ENCODE measurements around the gene NAV2.

Gene NAV2

GRCh38 chr11:20032577-20033260, 320.1 kb downstream of the NAV2 start:
- DNase-seq: no peak

GRCh38 chr11:20033806-20034205, 321.2 kb downstream of the NAV2 start:
- no peak for DNase-seq

- DNase-seq: no peak
These were observed 322.3 kb downstream of the NAV2 start for GRCh38 chr11:20034941-20035340.

- DNase-seq: no peak
These were observed 322.7 kb downstream of the NAV2 start for GRCh38 chr11:20035375-20035700.

- DNase-seq: no peak
These were observed 323.3 kb downstream of the NAV2 start for GRCh38 chr11:20035701-20036601.

- DNase-seq: no peak
These were observed 324.1 kb downstream of the NAV2 start for GRCh38 chr11:20036626-20037335.

GRCh38 chr11:20037396-20038153, 324.9 kb downstream of the NAV2 start:
- DNase-seq: no peak

- DNase-seq: no peak
These were observed 325.8 kb downstream of the NAV2 start for GRCh38 chr11:20038412-20038811.

GRCh38 chr11:20038972-20039371, 326.3 kb downstream of the NAV2 start:
- no peak for DNase-seq

GRCh38 chr11:20041499-20041898, 328.9 kb downstream of the NAV2 start:
- DNase-seq: no peak

- no peak for DNase-seq
These were observed 329.5 kb downstream of the NAV2 start for GRCh38 chr11:20042045-20042639.

GRCh38 chr11:20042811-20043341, 330.2 kb downstream of the NAV2 start:
- no peak for DNase-seq

GRCh38 chr11:20043992-20044391, 331.4 kb downstream of the NAV2 start:
- DNase-seq: no peak

GRCh38 chr11:20045098-20045688, 332.6 kb downstream of the NAV2 start:
- no peak for DNase-seq

GRCh38 chr11:20046416-20046815, 333.8 kb downstream of the NAV2 start:
- no peak for DNase-seq

- DNase-seq: no peak
These were observed 334.6 kb downstream of the NAV2 start for GRCh38 chr11:20047006-20047768.

GRCh38 chr11:20047769-20048154, 335.1 kb downstream of the NAV2 start:
- DNase-seq: no peak

GRCh38 chr11:20048246-20048645, 335.6 kb downstream of the NAV2 start:
- no peak for DNase-seq

GRCh38 chr11:20048707-20049106, 336.1 kb downstream of the NAV2 start:
- no peak for DNase-seq

- no peak for DNase-seq
These were observed 336.6 kb downstream of the NAV2 start for GRCh38 chr11:20049231-20049630.

- no peak for DNase-seq
These were observed 337.4 kb downstream of the NAV2 start for GRCh38 chr11:20050048-20050447.

All from CD4-positive, alpha-beta T cell treated with Interleukin-15 for 1 hour (primary cell).